Measurements from ENCODE around the gene DLX3. TPM values are rescaled to one million over a fixed set of nuclear protein-coding genes. Genes with fewer than 3 reads are reported as not detected.

The DLX3 gene
- total and polyA plus RNA-seq, 2 of the 8 experiments (the other 6 are each of a cell fraction or from before 2014, with no cell fraction given) = 0.15 to 0.20 TPM

DNA sequence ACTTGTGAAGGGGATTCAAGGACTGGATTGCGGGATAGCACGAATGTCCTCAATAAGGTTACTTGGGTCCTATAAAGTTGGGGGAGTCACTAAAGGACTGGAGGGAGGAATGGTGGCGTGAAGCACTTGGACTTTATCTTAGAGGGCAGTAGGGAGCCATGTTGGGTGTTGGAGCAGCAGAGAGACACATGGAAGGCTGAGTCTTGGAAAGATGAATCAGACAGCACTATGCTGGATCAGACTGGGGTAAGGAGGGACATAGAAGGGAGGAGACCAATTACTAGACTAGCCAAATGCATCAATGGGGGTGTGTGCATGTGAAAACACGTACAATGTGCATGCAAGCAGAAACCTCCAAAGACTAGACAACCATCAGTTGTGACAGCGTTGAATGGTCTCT is 52.1 kb downstream of the DLX3 start:
- Histone ChIP-seq H2BK120ac (replicated peaks; ENCODE audit: low read depth, low read length) (no peak overlapping the region), H2BK5ac (ENCODE audit: low read depth, low read length) (no peak overlapping the region), H2BK15ac (ENCODE audit: low read length) (peak overlapping the region; percentile 36; the same call in 1 of the 2 replicates), H2AK5ac (ENCODE audit: low read depth, low read length) (no peak overlapping the region), H3K4ac (replicated peaks; ENCODE audit: insufficient read length, low read depth, low read length) (no peak overlapping the region), H4K20me1 (replicated peaks in 1 of 2; ENCODE audit: control insufficient read depth in 1 of 2, insufficient read depth in 2 of 2, low read length in 2 of 2) (no peaks in the 10 kb centered on the region), H3K9me3 (ENCODE audit: insufficient read depth in 2 of 2, low read depth in 1 of 2, low read length in 1 of 2) (no peaks in the 10 kb centered on the region), H3K4me2 (ENCODE audit: insufficient read depth in 1 of 2, low read depth in 2 of 2, low read length in 2 of 2) (no peak overlapping the region), H3K36me3 (ENCODE audit: control insufficient read depth in 2 of 4, insufficient read depth in 4 of 4, low read length in 3 of 4) (no peaks in the 10 kb centered on the region), H3K79me1 (ENCODE audit: low read depth, low read length) (no peaks in the 10 kb centered on the region), H3K9ac (replicated peaks in 1 of 4; ENCODE audit: extremely low read depth in 1 of 4, low read depth in 3 of 4, low read length in 3 of 4) (no peak overlapping the region), H2AFZ (ENCODE audit: low read length) (no peak overlapping the region), H3K27ac (ENCODE audit: low read depth, low read length) (no peak overlapping the region), H3K27me3 (replicated peaks in 1 of 4; ENCODE audit: control insufficient read depth in 3 of 4, extremely low read depth in 1 of 4, insufficient read depth in 3 of 4, low read length in 3 of 4) (peaks cover 0 to 8% (median 0%) of the 10 kb centered on the region in 4 experiments; a peak in 2 of 7 replicates), H3K18ac (ENCODE audit: extremely low read depth, low read length) (no peak overlapping the region), H3K4me1 (replicated peaks in 1 of 4; ENCODE audit: control insufficient read depth in 3 of 4, insufficient read depth in 4 of 4, low read length in 3 of 4) (peaks cover 0 to 6% (median 3%) of the 10 kb centered on the region in 4 experiments; a peak in 3 of 7 replicates), H3K14ac (ENCODE audit: insufficient read length) (no peak overlapping the region), H3K4me3 (ENCODE audit: extremely low read depth in 1 of 4, insufficient read depth in 2 of 4, low read depth in 3 of 4, low read length in 4 of 4) (no peak overlapping the region), H3K23ac (ENCODE audit: insufficient read length) (no peak overlapping the region), H2BK12ac (ENCODE audit: low read depth, low read length) (no peak overlapping the region), H2BK20ac (ENCODE audit: low read length) (no peak overlapping the region), H3K79me2 (ENCODE audit: control insufficient read depth in 1 of 2, insufficient read depth in 2 of 2, low read length in 2 of 2) (no peaks in the 10 kb centered on the region), H4K91ac (replicated peaks; ENCODE audit: insufficient read length, low read length) (no peak overlapping the region), H4K8ac (ENCODE audit: extremely low read depth, insufficient read depth, low read length) (no peak overlapping the region), H3K23me2 (ENCODE audit: low read depth, low read length) (0 out of 2 replicates have a peak, but pooled peaks cover 2% of the 10 kb centered on the region), H4K5ac (ENCODE audit: insufficient read length, low read depth, low read length) (no peak overlapping the region), H3K56ac (replicated peaks; ENCODE audit: insufficient read length, low read depth, low read length) (no peak overlapping the region)
- POLR2A ChIA-PET (ENCODE audit: partially characterized antibody) = interaction anchor here (1.3 kb wide), 1 partner anchor 9 kb away, joined by 3 read pairs; no protein-coding TSS in a partner anchor
- TF ChIP-seq SRF (IDR thresholded peaks at IDR 0.05; ENCODE audit: low read depth, low read length) (no peak), HDAC2 (IDR thresholded peaks at IDR 0.05; ENCODE audit: borderline replicate concordance in 1 of 2, low read depth in 2 of 2, low read length in 2 of 2) (0 out of 4 replicates have a peak, but pooled peaks of 1 of the 2 experiments have one; percentile 34)
- no peak for FAIRE-seq
- 83% methylated on average over 5 of the region's 5 CpGs; no CpG with 5 or more reads in 1 of the 2 experiments for WGBS, 2 experiments (ENCODE audit: extremely low coverage in 1 of 2, insufficient coverage in 1 of 2, insufficient read length in 1 of 2, insufficient replicate concordance in 2 of 2, low coverage in 1 of 2, low lambda C conversion rate in 2 of 2, missing lambda C conversion rate in 1 of 2)
- CTCF ChIA-PET (ENCODE audit: partially characterized antibody) = interaction anchor here (0.7 to 9.2 kb wide), 9 partner anchors 8 to 63 kb away, joined by 3 to 98 read pairs (median 6); partner anchors contain the start of gene DLX3
- no peak for DNase-seq (ENCODE audit: low read depth in 1 of 2, low spot score in 2 of 2)
